ENCODE results near the gene OTX1.

DNA sequence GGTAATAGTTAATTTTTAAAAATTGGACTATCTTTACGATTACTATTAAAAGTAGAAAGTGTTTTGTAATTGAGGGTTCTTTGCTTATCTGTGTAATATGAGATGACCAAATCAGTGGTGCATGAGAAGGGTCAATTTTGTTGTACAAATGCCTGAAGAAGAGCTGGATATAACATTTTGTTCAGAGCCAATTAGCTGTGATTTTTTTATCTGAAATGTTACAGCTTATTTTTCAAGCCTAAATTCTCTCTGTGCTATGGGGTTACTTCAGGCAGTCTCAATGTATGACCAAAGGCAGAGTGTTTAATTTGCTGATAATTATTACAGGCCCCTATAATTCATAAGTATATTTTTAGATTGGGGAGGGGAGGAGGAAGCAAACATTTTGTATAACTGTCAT lies 41.8 kb downstream of the OTX1 start:
- TF ChIP-seq, protein P1, sequence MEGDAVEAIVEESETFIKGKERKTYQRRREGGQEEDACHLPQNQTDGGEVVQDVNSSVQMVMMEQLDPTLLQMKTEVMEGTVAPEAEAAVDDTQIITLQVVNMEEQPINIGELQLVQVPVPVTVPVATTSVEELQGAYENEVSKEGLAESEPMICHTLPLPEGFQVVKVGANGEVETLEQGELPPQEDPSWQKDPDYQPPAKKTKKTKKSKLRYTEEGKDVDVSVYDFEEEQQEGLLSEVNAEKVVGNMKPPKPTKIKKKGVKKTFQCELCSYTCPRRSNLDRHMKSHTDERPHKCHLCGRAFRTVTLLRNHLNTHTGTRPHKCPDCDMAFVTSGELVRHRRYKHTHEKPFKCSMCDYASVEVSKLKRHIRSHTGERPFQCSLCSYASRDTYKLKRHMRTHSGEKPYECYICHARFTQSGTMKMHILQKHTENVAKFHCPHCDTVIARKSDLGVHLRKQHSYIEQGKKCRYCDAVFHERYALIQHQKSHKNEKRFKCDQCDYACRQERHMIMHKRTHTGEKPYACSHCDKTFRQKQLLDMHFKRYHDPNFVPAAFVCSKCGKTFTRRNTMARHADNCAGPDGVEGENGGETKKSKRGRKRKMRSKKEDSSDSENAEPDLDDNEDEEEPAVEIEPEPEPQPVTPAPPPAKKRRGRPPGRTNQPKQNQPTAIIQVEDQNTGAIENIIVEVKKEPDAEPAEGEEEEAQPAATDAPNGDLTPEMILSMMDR (IDR thresholded peaks at IDR 0.05): no peak
- no peak for TF ChIP-seq POLR2A (IDR thresholded peaks at IDR 0.05)

Data from uterus (tissue), 2 donors.